Breast epithelium (tissue), 4 donors: Measurements from ENCODE around the gene SYNM. TPM values are rescaled to one million over a fixed set of nuclear protein-coding genes. Genes with fewer than 3 reads are reported as not detected.

ENCODE experiments used
- DNase-seq, 2 donors: peaks; one replicate each; pipeline ENCODE4 v3.0.0-alpha.2; 2019; ENCODE audit warnings: low spot score in 2 of 2
- H3K27ac ChIP-seq, 2 donors: fragments of 200-600 bp; sonication (generic) in 1 of 2; one replicate each; pipeline ENCODE4 v1.5.1; 2016 to 2019; ENCODE audit warnings: mild to moderate bottlenecking in 1 of 2
- H3K27me3 ChIP-seq, 2 donors: fragments of 200-600 bp; sonication (generic) in 1 of 2; one replicate each; pipeline versions ENCODE4 v1.5.1 to v1.6.0; 2017 to 2019; ENCODE audit warnings: control low read depth in 1 of 2, mild to moderate bottlenecking in 1 of 2
- H3K36me3 ChIP-seq: fragments of 200-600 bp; one replicate; pipeline ENCODE4 v1.5.1; 2019
- H3K4me1 ChIP-seq, 2 donors: fragments of 200-600 bp; sonication (generic); one replicate each; pipeline ENCODE4 v1.5.1; 2016 to 2019; ENCODE audit warnings: control low read depth in 1 of 2
- H3K4me3 ChIP-seq, 3 donors: fragments of 200-600 bp; sonication (generic); 1 replicate in 2 of 3; 2 replicates in 1 of 3; pipeline ENCODE4 v1.5.1; 2016 to 2019; ENCODE audit warnings: mild to moderate bottlenecking in 3 of 3, moderate library complexity in 2 of 3
- H3K9me3 ChIP-seq, 2 donors: fragments of 200-600 bp; sonication (generic) in 1 of 2; one replicate each; pipeline ENCODE4 v1.5.1; 2016 to 2019; ENCODE audit warnings: control low read depth in 1 of 2
- POLR2A ChIP-seq: fragments of 450-650 bp; IDR thresholded peaks from one replicate; pipeline ENCODE4 v1.6.1; 2016; ENCODE audit warnings: antibody characterized with exemption, mild to moderate bottlenecking, moderate library complexity
- POLR2AphosphoS5 ChIP-seq, 3 donors: sonication (generic); formaldehyde crosslinking; IDR thresholded peaks; one replicate each; pipeline ENCODE4 v1.6.1; 2017; ENCODE audit warnings: antibody characterized with exemption in 3 of 3
- intact Hi-C: fragments of 100-400 bp; cut with DNase I; formaldehyde crosslinking; loops from one replicate; pipeline ENCODE4 v1.15.1; 2023; ENCODE audit warnings: low total_unique reads
- total RNA-seq, 3 donors: library from RNA; depleted of rRNA; stranded (reverse); fragments of >200 nt; gene quantifications; one replicate each; pipeline ENCODE4 v1.1.0, GENCODE V29; 2016
- TF ChIP-seq, protein P1 (sequence below), 3 donors: fragments of 450-650 bp; IDR thresholded peaks; one replicate each; pipeline ENCODE4 v1.5.1; 2016 to 2017; ENCODE audit warnings: antibody characterized with exemption in 3 of 3, mild to moderate bottlenecking in 3 of 3, moderate library complexity in 3 of 3

SYNM gene
- total RNA-seq, 3 donors from 2014 or later: 32.0 to 319 (median 115) TPM

DNA sequence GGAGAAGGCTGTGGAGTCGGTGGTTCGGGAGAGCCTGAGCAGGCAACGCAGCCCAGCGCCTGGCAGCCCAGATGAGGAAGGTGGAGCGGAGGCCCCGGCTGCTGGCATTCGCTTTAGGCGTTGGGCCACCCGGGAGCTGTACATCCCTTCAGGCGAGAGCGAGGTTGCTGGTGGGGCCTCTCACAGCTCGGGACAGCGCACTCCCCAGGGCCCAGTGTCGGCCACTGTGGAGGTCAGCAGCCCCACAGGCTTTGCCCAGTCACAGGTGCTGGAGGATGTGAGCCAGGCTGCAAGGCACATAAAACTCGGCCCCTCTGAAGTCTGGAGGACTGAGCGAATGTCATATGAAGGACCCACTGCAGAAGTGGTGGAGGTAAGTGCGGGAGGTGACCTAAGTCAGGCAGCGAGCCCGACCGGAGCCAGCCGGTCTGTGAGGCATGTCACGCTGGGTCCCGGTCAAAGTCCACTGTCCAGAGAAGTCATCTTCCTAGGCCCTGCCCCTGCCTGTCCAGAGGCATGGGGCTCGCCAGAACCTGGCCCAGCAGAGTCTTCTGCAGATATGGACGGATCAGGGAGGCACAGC is 26.7 kb downstream of the SYNM start:
- H3K27ac ChIP-seq: peak overlapping the region; percentile 77 to 87
- TF ChIP-seq, protein P1, sequence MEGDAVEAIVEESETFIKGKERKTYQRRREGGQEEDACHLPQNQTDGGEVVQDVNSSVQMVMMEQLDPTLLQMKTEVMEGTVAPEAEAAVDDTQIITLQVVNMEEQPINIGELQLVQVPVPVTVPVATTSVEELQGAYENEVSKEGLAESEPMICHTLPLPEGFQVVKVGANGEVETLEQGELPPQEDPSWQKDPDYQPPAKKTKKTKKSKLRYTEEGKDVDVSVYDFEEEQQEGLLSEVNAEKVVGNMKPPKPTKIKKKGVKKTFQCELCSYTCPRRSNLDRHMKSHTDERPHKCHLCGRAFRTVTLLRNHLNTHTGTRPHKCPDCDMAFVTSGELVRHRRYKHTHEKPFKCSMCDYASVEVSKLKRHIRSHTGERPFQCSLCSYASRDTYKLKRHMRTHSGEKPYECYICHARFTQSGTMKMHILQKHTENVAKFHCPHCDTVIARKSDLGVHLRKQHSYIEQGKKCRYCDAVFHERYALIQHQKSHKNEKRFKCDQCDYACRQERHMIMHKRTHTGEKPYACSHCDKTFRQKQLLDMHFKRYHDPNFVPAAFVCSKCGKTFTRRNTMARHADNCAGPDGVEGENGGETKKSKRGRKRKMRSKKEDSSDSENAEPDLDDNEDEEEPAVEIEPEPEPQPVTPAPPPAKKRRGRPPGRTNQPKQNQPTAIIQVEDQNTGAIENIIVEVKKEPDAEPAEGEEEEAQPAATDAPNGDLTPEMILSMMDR (IDR thresholded peaks at IDR 0.05): no peak
- no peak for TF ChIP-seq POLR2AphosphoS5 (IDR thresholded peaks at IDR 0.05)
- no peak for TF ChIP-seq POLR2A
- no peaks in the 10 kb centered on the region for H3K36me3 ChIP-seq
- H3K9me3 ChIP-seq: no peaks in the 10 kb centered on the region
- no peaks in the 10 kb centered on the region for H3K27me3 ChIP-seq
- no peak overlapping the region for H3K4me3 ChIP-seq
- peak in 1 of 2 donors; percentile 17 for DNase-seq
- intact Hi-C loops: no loop called here
- H3K4me1 ChIP-seq: no peaks in the 10 kb centered on the region

DNA sequence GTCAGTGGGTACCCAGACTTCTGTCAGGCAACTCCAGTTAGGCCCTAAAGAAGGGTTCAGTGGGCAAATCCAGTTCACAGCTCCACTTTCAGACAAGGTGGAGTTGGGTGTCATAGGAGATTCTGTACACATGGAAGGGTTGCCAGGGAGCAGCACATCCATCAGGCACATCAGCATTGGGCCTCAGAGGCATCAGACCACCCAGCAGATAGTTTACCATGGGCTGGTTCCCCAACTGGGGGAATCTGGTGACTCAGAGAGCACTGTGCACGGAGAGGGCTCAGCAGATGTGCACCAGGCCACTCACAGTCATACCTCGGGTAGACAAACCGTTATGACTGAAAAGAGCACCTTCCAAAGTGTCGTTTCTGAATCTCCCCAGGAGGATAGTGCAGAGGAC is 27.2 kb downstream of the SYNM start:
- H3K27me3 ChIP-seq: no peaks in the 10 kb centered on the region
- no peaks in the 10 kb centered on the region for H3K4me1 ChIP-seq
- no peaks in the 10 kb centered on the region for H3K9me3 ChIP-seq
- peak in 1 of 2 donors; percentile 14 for DNase-seq
- TF ChIP-seq, protein P1 (IDR thresholded peaks at IDR 0.05): no peak
- no peak for TF ChIP-seq POLR2AphosphoS5 (IDR thresholded peaks at IDR 0.05)
- no peaks in the 10 kb centered on the region for H3K36me3 ChIP-seq
- H3K4me3 ChIP-seq: no peak overlapping the region
- intact Hi-C loops: no loop called here
- H3K27ac ChIP-seq: peak overlapping the region; percentile 77 to 87

DNA sequence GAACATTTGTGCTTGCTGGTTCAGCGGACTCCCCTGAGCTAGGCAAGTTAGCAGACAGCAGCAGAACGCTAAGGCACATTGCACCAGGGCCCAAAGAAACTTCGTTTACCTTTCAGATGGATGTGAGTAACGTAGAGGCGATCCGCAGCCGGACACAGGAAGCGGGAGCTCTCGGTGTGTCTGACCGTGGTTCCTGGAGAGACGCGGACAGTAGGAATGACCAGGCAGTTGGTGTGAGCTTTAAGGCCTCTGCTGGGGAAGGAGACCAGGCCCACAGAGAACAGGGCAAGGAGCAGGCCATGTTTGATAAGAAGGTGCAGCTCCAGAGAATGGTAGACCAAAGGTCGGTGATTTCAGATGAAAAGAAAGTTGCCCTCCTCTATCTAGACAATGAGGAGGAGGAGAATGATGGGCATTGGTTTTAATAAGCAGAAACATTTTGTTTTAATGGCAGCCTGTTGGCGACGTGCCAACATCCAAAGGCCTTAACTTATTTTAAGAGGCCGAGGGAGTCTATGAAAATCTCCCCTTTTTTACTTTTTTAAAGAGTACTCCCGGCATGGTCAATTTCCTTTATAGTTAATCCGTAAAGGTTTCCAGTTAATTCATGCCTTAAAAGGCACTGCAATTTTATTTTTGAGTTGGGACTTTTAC is 27.9 kb downstream of the SYNM start:
- H3K9me3 ChIP-seq: no peaks in the 10 kb centered on the region
- TF ChIP-seq POLR2A (no peak), POLR2AphosphoS5 (IDR thresholded peaks at IDR 0.05) (no peak)
- TF ChIP-seq, protein P1 (IDR thresholded peaks at IDR 0.05): no peak
- peak overlapping the region; percentile 77 to 87 for H3K27ac ChIP-seq
- H3K4me1 ChIP-seq: no peaks in the 10 kb centered on the region
- peak in 1 of 2 donors; percentile 17 for DNase-seq
- no peak overlapping the region for H3K4me3 ChIP-seq
- no peaks in the 10 kb centered on the region for H3K36me3 ChIP-seq
- no peaks in the 10 kb centered on the region for H3K27me3 ChIP-seq
- intact Hi-C loops: no loop called here

DNA sequence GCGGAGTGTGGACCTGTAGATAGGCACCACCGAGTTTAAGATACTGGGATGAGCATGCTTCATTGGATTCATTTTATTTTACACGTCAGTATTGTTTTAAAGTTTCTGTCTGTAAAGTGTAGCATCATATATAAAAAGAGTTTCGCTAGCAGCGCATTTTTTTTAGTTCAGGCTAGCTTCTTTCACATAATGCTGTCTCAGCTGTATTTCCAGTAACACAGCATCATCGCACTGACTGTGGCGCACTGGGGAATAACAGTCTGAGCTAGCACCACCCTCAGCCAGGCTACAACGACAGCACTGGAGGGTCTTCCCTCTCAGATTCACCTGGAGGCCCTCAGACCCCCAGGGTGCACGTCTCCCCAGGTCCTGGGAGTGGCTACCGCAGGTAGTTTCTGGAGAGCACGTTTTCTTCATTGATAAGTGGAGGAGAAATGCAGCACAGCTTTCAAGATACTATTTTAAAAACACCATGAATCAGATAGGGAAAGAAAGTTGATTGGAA is 29.5 kb downstream of the SYNM start:
- Histone ChIP-seq H3K27me3 (no peaks in the 10 kb centered on the region), H3K27ac (peak overlapping the region; percentile 2 to 53), H3K4me1 (no peaks in the 10 kb centered on the region), H3K4me3 (no peak overlapping the region), H3K36me3 (no peaks in the 10 kb centered on the region), H3K9me3 (no peaks in the 10 kb centered on the region)
- TF ChIP-seq POLR2AphosphoS5 (IDR thresholded peaks at IDR 0.05) (no peak), POLR2A (no peak)
- TF ChIP-seq, protein P1 (IDR thresholded peaks at IDR 0.05): no peak
- intact Hi-C loops: no loop called here
- peak in 1 of 2 donors; percentile 18 for DNase-seq

- Histone ChIP-seq H3K27ac (peak overlapping the region; percentile 53 to 67), H3K9me3 (no peaks in the 10 kb centered on the region), H3K27me3 (no peaks in the 10 kb centered on the region), H3K36me3 (no peaks in the 10 kb centered on the region), H3K4me1 (no peaks in the 10 kb centered on the region), H3K4me3 (no peak overlapping the region)
- TF ChIP-seq POLR2A: no peak
- no peak for TF ChIP-seq POLR2AphosphoS5 (IDR thresholded peaks at IDR 0.05)
- TF ChIP-seq, protein P1 (IDR thresholded peaks at IDR 0.05): no peak
- DNase-seq: peak in 1 of 2 donors; percentile 17
- intact Hi-C loops: no loop called here
Observed at GRCh38 chr15:99135194-99135593, 30.3 kb downstream of the SYNM start.
